ENCODE measurements around the gene CCDC73.

DNA sequence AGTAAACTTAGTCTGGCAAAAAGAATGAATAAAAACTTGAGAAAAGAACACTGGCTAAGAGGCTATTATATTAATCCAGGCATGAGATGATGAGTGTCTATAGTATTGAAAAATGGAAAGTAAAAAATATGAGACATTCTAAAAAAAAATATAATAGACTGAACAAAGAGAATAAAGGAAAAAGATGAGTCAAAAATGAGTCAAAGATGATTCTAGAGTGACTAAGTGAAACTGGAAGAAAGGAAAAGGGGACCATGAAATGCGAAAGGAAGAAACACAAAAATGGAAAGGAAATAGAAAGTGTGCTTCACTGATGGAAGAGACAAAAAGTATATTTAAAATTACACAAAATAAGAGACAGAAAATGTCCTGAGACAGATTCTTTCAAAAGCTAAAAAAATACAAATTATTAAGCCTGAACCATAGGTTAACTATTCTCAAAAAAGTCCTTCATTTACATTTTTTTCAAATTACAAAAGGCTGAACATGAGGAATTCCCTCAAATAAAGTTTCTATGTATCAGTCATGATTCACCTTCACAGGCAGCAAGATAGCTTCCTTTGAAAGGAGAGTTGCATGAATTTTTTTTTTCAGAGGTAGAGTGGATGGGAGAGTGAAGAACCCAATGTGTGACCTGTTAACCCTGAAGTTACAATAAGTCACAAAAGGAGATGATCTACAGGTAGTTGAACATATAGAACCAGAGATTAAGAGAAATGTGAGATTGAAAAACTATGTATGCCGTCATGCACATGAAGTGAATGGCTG is 135.6 kb downstream of the CCDC73 start:
- no peak for TF ChIP-seq POLR2A (IDR thresholded peaks at IDR 0.05)
- TF ChIP-seq, protein P1, sequence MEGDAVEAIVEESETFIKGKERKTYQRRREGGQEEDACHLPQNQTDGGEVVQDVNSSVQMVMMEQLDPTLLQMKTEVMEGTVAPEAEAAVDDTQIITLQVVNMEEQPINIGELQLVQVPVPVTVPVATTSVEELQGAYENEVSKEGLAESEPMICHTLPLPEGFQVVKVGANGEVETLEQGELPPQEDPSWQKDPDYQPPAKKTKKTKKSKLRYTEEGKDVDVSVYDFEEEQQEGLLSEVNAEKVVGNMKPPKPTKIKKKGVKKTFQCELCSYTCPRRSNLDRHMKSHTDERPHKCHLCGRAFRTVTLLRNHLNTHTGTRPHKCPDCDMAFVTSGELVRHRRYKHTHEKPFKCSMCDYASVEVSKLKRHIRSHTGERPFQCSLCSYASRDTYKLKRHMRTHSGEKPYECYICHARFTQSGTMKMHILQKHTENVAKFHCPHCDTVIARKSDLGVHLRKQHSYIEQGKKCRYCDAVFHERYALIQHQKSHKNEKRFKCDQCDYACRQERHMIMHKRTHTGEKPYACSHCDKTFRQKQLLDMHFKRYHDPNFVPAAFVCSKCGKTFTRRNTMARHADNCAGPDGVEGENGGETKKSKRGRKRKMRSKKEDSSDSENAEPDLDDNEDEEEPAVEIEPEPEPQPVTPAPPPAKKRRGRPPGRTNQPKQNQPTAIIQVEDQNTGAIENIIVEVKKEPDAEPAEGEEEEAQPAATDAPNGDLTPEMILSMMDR (IDR thresholded peaks at IDR 0.05) = no peak
